NCI-H1092 treated with DMSO at 0.1 percent for 48 hours (cell line): ENCODE data around the gene KRT78.
"Not testable (repeated sequence)": the region's sequence is repeated elsewhere in the genome, so short reads cannot be mapped to it uniquely, and the experiment has no call there.

Source experiments
- DNase-seq: peaks from one replicate; lab custom pipeline; 2025; lab: John Stamatoyannopoulos, UW

KRT78 gene

GRCh38 chr12:52871291-52872039 lies 22.7 kb upstream of the KRT78 start:
- DNase-seq: no peak

GRCh38 chr12:52870361-52871290 lies 21.8 kb upstream of the KRT78 start:
- peak; percentile 44 for DNase-seq

DNA sequence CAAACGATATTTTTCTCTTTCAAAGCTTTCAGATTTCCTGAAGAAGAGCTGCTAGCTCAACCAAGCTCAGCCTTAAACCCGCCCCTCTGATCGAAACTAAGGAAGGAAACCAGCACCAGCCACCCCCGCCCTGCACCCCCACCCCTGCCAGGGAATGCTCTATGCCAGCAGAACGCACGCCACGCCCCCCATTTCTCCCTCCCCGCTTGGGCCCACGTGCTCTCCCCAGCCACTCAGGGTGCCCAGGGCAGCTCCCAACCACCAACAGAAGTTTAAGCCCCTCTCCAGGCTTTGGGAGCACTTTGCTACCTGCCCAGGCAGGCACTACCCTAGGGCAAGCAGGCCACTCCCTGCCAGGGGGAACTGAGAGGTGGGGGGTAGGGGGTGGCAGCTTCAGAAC lies 18.8 kb upstream of the KRT78 start:
- no peak for DNase-seq

GRCh38 chr12:52867152-52867551 lies 18.4 kb upstream of the KRT78 start:
- DNase-seq: no peak

DNA sequence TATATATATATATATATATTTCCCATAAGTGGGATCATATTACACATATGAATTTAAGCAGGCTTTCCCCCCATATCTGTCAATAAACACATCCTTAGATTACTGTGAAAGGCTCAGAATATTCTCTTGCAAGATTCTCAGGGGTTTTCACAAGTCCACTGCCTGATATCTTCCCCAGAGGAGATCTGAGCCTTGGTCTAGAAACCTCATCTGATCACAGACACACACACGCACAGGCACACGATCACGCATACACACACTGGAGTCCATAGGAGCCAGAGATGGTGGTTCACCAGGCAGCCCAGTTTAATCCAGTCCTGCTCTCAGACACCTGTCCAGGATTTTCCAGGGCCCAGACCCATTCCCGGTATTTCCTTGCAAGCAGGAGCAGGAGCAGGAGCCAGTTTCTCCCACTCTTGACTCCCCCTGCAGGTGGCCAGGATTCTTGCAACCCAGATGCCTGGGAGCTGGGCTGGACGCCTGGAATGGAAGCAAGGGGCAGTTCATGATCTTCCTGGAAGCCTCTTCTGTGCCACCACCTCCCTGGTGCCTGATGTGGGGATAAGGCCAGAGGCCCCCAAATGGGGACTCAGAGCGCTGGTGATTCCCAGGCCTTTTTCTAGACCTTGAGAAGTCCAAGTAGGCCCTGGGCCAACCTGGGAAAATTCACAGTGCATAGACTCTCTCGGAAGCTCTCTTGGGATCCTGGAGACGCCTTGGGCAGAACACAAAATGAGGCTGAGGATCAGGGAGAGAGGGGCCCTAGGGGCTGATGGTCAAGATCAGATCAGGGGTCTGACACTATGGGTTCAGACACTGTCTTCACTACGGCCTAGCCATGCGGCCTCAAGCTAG lies 16.5 kb upstream of the KRT78 start:
- peak; percentile 60 for DNase-seq

GRCh38 chr12:52862023-52862422 lies 13.2 kb upstream of the KRT78 start:
- no peak for DNase-seq

- no peak for DNase-seq
These were observed 12.7 kb upstream of the KRT78 start for GRCh38 chr12:52861511-52861910.

DNA sequence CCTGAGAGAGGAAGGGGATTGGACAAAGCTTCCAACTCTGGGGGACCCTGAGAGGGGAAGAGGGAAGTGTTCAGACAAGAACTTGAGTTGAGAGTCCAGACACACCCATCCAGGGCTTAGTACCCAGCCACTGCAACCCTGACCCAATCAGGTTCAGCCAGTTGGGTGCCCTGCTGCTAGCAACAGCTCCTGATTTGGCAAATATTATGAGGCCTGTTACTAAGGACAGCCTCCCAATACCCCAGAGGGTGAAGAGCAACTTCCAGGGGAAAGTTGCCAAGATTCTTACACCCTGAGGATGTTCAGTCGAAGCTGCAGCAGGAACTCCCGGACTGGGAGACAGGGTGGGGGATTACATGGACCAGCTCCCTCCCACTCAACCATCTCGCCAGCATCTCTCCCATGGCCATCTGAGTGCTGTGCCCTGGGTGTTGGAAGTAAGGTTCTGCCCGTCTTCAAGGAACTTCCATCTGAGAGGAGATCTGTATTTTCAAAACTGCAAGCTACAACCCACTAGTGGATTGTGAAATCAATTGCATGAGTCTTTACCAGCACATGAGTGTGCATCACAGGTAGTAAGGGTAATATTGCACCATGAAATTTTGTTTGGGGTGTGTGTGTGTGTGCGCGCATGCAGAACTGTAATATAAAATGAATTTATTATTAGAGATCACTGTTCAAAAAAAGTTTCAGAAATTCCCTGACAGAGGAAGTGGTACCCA lies 11.5 kb upstream of the KRT78 start:
- DNase-seq: no peak

GRCh38 chr12:52857500-52857899 lies 8.7 kb upstream of the KRT78 start:
- DNase-seq: no peak

DNA sequence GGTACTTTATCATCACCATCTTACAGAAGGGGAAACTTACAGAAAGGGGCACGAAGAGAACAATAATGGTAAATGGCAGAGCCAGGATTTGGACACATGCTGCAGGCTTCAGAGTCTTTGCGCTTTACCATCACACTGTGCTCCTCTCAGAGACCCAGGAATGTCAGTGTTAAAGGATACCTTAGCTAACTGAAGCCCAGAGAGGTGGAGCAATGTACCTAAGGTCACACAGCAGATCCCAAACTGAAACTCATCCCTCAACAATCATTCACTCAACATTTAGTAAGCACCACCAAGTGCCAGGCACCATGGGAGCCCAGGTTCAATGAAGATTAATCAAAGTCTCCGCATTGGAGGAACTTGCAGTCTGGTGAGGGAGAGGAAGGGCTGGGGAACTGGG lies 8.0 kb upstream of the KRT78 start:
- DNase-seq: no peak

DNA sequence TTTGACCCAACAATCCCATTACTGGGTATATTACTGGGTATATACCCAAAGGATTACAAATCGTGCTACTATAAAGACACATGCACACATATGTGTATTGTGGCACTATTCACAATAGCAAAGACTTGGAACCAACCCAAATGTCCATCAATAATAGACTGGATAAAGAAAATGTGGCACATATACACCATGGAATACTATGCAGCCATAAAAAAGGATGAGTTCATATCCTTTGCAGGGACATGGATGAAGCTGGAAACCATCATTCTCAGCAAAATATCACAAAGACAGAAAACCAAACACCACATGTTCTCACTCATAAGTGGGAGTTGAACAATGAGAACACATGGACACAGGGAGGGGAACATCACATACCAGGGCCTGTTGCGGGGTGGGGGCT lies 7.3 kb upstream of the KRT78 start:
- not testable (repeated sequence) for DNase-seq

- DNase-seq: no peak
These were observed 3.0 kb upstream of the KRT78 start for GRCh38 chr12:52851787-52852186.

- no peak for DNase-seq
These were observed 1.9 kb upstream of the KRT78 start for GRCh38 chr12:52850681-52851080.

DNA sequence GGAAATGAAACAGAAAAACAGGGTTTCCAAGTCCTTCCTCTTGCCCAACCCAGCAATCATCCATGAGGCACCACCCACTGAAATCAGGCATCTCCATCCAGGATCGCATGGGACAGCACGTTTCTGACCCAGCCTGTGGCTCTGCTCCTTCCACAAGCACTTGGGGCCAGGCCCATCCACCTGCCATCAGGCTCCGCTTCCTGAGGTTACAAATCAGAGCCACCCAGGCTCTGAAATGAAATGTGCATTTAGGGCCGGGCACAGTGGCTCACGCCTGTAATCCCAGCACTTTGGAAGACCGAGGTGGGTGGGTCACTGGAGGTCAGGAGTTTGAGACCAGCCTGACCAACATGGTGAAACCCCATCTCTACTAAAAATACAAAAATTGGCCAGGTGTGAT lies 717 bp upstream of the KRT78 start:
- DNase-seq: no peak

GRCh38 chr12:52847335-52848102 lies 1.3 kb downstream of the KRT78 start:
- DNase-seq: no peak

GRCh38 chr12:52846356-52846970 lies 2.3 kb downstream of the KRT78 start:
- DNase-seq: no peak

DNA sequence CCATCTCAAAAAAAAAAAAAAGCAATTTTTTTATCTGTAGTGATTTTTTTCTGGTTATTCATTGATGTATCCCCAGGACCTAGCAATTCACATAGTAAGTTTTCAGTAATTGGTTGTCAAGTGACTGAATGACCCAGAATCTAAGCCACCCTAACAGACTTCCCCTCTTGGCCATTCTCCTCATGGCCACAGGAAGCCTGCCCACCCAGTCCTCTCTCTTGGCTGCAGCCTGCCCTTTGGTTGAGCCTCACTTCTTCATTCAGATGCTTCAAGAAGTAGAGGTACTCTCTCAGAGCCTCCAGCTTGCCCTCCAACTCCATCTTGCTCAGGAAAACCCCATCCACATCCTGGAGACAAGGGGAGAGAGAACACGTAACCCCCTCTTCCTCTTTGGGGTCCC lies 2.8 kb downstream of the KRT78 start:
- no peak for DNase-seq

DNA sequence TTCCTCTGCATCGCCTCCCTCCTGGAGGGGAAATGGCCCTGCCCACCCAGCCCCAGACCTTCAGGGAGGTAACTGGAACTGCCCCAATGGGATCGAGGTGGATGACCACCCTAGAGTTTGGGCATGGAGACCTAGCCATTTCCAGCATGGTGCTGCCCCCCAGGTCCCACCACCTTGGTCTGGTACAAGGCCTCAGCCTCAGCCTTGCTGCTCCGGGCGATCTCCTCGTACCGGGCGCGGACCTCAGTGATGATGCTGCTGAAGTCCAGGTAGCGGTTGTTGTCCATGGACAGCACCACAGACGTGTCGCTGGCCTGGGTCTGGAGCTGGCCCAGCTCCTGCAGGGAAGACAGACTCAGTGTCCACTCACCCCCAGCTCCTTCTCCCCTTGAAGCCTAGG lies 4.4 kb downstream of the KRT78 start:
- DNase-seq: no peak

DNA sequence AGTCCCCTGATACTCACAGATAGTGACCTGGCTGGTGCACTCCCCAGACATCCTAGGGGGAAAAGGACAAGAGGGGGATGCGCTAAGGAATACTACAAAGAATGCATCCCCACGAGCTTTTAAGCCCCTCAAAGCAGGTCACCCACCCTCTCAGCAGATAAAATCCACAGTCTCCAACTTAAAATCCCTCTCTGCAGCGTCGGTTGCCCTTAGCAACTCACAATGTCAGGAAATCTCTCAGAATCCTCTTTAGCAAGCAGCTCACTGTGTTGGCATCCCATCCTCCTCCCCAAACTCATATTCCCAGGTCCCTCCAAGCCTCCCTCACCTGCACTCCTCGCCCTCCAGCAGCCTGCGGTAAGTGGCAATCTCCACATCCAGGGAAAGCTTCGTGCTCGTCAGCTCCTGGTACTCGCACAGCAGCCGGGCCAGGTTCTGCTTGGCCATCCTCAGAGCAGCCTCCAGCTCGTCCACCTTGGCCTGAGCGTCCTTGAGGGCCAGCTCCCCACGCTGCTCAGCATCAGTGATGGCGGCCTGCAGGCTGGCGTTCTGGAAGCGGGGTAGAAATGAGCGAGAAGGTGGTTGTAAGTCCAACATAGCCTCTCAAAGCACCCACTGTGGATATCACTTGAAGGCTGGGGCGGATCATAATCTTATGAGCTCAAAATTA lies 9.2 kb downstream of the KRT78 start:
- DNase-seq: no peak
